Right forelimb (tissue), 1 donor: ENCODE results near the gene MAPK1.
"Not testable (repeated sequence)": the region's sequence is repeated elsewhere in the genome, so short reads cannot be mapped to it uniquely, and the experiment has no call there.

Source experiments
- DNase-seq: peaks from one replicate; pipeline ENCODE4 v3.0.0-alpha.2; 2018

MAPK1 gene

DNA sequence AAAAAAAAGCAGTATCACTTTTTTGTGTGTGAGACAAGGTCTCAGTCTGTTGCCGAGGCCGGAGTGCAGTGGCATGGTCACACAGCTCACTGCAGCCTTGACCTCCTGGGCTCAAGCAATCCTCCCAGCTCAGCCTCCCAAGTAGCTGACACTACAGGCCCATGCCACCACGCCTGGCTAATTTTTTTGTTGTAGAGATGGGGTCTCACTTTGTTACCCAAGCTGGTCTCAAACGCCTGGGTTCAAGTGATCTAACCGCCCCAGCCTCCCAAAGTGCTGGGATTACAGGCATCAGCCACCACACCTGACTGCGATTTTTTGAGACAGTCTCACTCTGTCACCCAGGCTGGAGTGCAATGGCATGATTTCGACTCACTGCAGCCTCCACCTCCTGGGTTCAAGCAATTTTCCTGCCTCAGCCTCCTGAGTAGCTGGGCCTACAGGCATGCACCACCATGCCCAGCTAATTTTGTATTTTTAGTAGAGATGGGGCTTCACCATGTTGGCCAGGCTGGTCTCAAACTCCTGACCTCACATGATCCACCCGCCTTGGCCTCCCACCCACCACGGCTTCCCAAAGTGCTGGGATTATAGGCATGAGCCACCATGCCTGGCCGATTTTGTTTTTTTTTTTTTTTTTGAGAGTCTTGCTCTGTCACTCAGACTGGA lies 147.1 kb downstream of the MAPK1 start:
- DNase-seq: not testable (repeated sequence)

DNA sequence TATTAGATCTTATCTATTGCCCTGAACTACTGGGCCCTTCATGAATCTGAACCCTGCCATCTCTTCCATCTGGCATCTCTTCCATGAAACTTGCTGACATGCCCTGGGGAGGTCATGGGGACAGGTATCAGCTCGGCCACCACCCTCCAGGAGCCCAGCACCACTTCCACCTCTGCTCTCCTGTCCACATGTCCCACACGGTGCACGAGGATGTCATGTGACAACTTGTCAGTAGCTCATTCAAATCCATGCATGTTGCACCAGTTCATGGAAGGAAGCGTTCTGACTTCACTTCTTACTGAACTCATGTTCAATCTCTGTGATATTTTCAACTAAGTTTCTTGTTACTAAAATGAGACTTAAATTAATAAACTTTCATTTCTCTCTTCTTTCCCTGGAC lies 148.4 kb downstream of the MAPK1 start:
- DNase-seq: no peak

- no peak for DNase-seq
These were observed 148.9 kb downstream of the MAPK1 start for GRCh38 chr22:21718499-21718898.

GRCh38 chr22:21716395-21717122 lies 150.9 kb downstream of the MAPK1 start:
- DNase-seq: not testable (repeated sequence)

DNA sequence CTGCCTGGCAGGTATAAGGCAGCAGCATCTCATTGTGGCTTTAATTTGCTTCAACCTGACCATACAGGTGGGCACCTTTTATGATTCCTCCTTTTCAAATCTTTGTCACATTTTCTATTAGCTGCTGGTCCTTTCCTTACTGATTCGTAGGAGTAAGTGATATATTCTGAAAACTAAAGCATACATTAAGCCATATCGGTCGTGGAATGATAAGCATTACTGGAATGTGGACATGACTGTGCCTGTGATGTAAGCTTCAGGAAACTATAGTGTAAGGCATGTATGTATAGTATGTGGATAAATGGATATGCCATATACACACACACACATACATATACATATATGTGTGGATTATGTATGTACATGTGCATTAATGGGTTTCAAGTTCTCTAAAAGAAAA lies 152.7 kb downstream of the MAPK1 start:
- DNase-seq: no peak

DNA sequence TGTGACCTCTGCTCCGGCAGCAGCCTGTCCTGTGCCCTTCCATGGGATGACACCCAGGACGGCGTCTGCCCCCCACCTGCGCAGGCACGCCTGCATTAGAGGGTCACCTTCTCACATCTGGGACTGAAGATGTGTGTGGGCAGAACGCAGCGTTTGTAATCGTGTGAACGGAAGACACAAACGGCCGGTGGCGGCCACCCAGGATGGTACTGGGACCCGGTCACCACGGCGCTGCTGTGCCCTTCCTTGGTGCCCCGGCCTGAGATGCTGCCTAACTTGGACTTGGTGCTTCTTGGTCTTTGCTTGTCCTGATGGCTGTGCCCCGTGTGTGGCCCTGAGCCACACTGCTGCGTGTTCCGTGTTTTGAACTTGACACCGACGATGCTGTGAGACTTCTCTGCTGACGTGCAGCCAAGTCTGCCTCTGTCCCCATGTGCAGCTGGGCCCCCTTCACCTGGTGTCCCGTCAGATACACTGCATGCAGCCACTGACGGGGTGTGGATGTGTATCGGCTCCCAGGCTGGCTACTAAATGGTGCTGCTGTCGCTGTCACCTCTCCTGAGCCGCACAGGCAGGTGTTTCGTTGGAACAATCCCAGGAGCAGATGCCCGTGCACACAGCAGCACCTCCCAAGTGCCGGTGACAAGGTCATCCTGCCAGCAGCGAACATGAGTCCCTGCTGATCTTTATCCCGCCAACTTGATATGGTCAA lies 153.2 kb downstream of the MAPK1 start:
- no peak for DNase-seq

GRCh38 chr22:21713428-21714058 lies 153.9 kb downstream of the MAPK1 start:
- no peak for DNase-seq

- DNase-seq: peak; percentile 76
These were observed 154.6 kb downstream of the MAPK1 start for GRCh38 chr22:21712751-21713427.

- DNase-seq: no peak
These were observed 155.6 kb downstream of the MAPK1 start for GRCh38 chr22:21711851-21712250.

DNA sequence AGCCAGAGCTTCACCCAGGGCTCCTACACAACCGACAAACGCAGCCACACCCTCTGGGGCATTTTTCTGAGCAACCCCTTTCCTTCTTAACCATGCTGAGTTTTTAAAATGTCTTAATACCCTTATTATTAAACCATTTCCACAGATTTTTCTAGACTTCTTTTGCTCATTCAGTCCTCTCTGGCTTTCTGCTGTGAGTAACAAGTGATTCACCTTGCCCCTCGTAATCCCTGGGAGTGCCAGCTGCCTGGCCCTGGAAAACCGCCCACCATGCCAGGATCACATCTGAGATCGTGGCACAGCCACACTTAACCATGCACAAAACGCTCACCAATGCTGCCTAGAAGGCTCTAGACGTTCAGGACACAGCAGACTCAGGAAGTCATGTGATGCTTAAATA lies 157.3 kb downstream of the MAPK1 start:
- no peak for DNase-seq

- DNase-seq: no peak
These were observed 157.8 kb downstream of the MAPK1 start for GRCh38 chr22:21709688-21710087.

DNA sequence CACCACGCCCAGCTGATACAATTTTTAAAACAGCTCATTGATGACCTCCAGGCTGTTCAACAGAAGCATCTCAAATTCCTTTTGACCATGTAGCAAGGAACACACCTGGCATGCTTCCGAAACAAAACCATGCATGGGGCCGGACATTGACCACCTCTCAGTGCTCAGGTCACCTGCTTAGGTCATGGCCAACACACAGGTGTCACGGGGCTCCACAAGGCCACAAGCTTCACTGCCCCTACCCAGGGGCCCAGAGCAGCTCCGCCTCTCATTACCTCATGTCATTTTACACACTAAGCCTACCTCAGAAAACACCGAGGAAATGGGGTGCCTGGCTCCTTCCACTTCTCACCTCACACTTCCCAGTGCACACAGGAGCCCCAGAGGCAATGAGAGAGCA lies 158.5 kb downstream of the MAPK1 start:
- no peak for DNase-seq

DNA sequence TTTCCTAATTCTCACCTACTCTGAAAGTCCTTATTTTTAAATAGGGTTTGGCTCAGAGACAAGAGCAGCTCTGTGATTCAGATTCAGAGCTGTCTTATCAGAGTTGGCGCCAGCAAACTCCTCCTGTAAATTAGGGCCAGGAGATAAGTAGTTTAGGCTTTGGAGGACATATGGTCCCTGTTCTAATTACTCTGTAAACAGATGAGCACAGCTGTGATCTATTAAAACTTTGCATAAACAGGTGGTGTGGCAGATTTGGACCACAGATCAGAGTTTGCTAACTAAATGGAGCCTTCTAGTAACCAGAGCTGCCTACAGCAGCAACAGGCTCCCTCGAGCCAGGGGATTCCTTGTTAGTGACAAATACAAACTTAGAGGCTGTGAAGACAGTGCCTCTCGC lies 159.8 kb downstream of the MAPK1 start:
- DNase-seq: no peak
